RWPE2 (cell line): ENCODE data around the gene MAPKAPK5.

Experiments used
- ATAC-seq: fragments of 200-7000 bp; cut with Tn5 transposase; 3 replicates; pipeline ENCODE4 v1.9.1; 2021; ENCODE audit warnings: low read depth
- DNase-seq: peaks from one replicate; pipeline ENCODE4 v3.0.0-alpha.2; 2020; ENCODE audit warnings: low spot score
- H3K27ac ChIP-seq: fragments of 450-650 bp; 2 replicates; pipeline ENCODE4 v1.5.1; 2017; ENCODE audit warnings: mild to moderate bottlenecking; ENCODE audit not compliant: poor library complexity, severe bottlenecking
- H3K27me3 ChIP-seq: fragments of 250-450 bp; sonication (Bioruptor Pico); 2 replicates; pipeline ENCODE4 v1.5.1; 2021; ENCODE audit warnings: mild to moderate bottlenecking, moderate library complexity; ENCODE audit not compliant: insufficient read depth, poor library complexity, severe bottlenecking
- H3K36me3 ChIP-seq: fragments of 250-450 bp; sonication (Bioruptor Pico); 2 replicates; pipeline ENCODE4 v1.5.1; 2020; ENCODE audit warnings: low read depth, mild to moderate bottlenecking, moderate library complexity
- H3K4me1 ChIP-seq: fragments of 250-450 bp; sonication (Bioruptor Pico); 2 replicates; pipeline ENCODE4 v1.5.1; 2021; ENCODE audit warnings: mild to moderate bottlenecking, moderate library complexity; ENCODE audit not compliant: insufficient read depth, poor library complexity, severe bottlenecking
- H3K4me3 ChIP-seq: fragments of 250-450 bp; sonication (Bioruptor Pico); 2 replicates; pipeline ENCODE4 v1.5.1; 2021; ENCODE audit warnings: mild to moderate bottlenecking, moderate library complexity; ENCODE audit not compliant: severe bottlenecking
- H3K9me3 ChIP-seq: fragments of 250-450 bp; sonication (Bioruptor Pico); 2 replicates; pipeline ENCODE4 v1.5.1; 2021; ENCODE audit warnings: mild to moderate bottlenecking, moderate library complexity; ENCODE audit not compliant: severe bottlenecking
- CTCF ChIP-seq: fragments of 450-650 bp; IDR thresholded peaks from one replicate; pipeline ENCODE4 v1.5.1; 2017; ENCODE audit warnings: mild to moderate bottlenecking, moderate library complexity; ENCODE audit not compliant: poor library complexity, severe bottlenecking

The MAPKAPK5 gene

GRCh38 chr12:111838353-111838752, 3.7 kb upstream of the MAPKAPK5 start:
- no peak for ATAC-seq
- Histone ChIP-seq H3K36me3 (peaks cover 12% of the 10 kb centered on the region; the same call in 1 of the 2 replicates), H3K4me3 (no peak overlapping the region), H3K27ac (no peak overlapping the region), H3K4me1 (peaks cover 1% of the 10 kb centered on the region), H3K9me3 (no peaks in the 10 kb centered on the region), H3K27me3 (no peaks in the 10 kb centered on the region)
- DNase-seq, result no peak
- TF ChIP-seq CTCF, result no peak

GRCh38 chr12:111840807-111841206, 1.2 kb upstream of the MAPKAPK5 start:
- ATAC-seq (no peak), DNase-seq (no peak)
- peak overlapping the region; percentile 65 for H3K27ac ChIP-seq
- H3K27me3 ChIP-seq, result no peaks in the 10 kb centered on the region
- TF ChIP-seq CTCF, result no peak
- H3K9me3 ChIP-seq, result no peaks in the 10 kb centered on the region
- H3K36me3 ChIP-seq, result peaks cover 27% of the 10 kb centered on the region
- peak overlapping the region; percentile 80 for H3K4me3 ChIP-seq
- H3K4me1 ChIP-seq, result peaks cover 5% of the 10 kb centered on the region

- no peak for TF ChIP-seq CTCF
- peak overlapping the region; percentile 65 for H3K27ac ChIP-seq
- H3K27me3 ChIP-seq, result no peaks in the 10 kb centered on the region
- DNase-seq (no peak), ATAC-seq (no peak)
- H3K9me3 ChIP-seq, result no peaks in the 10 kb centered on the region
- H3K36me3 ChIP-seq, result peaks cover 27% of the 10 kb centered on the region
- peaks cover 5% of the 10 kb centered on the region for H3K4me1 ChIP-seq
- H3K4me3 ChIP-seq, result peak overlapping the region; percentile 80
Observed at GRCh38 chr12:111841236-111841749, 735 bp upstream of the MAPKAPK5 start.

- peaks cover under 1% of the 10 kb centered on the region for H3K9me3 ChIP-seq
- TF ChIP-seq CTCF, result no peak
Observed at GRCh38 chr12:111842556-111843396, 748 bp downstream of the MAPKAPK5 start.

GRCh38 chr12:111846016-111846415, 4.0 kb downstream of the MAPKAPK5 start:
- ATAC-seq, result no peak
- TF ChIP-seq CTCF, result no peak
- Histone ChIP-seq H3K4me1 (peaks cover 8% of the 10 kb centered on the region), H3K36me3 (peaks cover 29% of the 10 kb centered on the region), H3K9me3 (peaks cover 3% of the 10 kb centered on the region), H3K4me3 (no peak overlapping the region), H3K27ac (no peak overlapping the region), H3K27me3 (no peaks in the 10 kb centered on the region)
- no peak for DNase-seq

More at GRCh38 chr12:111842556-111843396, 748 bp downstream of the MAPKAPK5 start:
- ATAC-seq (peak; percentile 20), DNase-seq (no peak)
- H3K27me3 ChIP-seq, result no peaks in the 10 kb centered on the region
- peaks cover 33% of the 10 kb centered on the region for H3K36me3 ChIP-seq
- H3K4me3 ChIP-seq, result peak overlapping the region; percentile 80
- H3K4me1 ChIP-seq, result peaks cover 8% of the 10 kb centered on the region
- peak overlapping the region; percentile 65 for H3K27ac ChIP-seq
